ENCODE data around the gene CDH15. TPM values are rescaled to one million over a fixed set of nuclear protein-coding genes. Genes with fewer than 3 reads are reported as not detected.

CDH15 gene
- total and polyA plus RNA-seq, 2 of the 13 experiments (the other 11 are each of a cell fraction or from before 2014, with no cell fraction given), result 0.74 to 2.2 TPM

GRCh38 chr16:89191033-89191900 lies 19.7 kb downstream of the CDH15 start (continued):
- no peak for TF ChIP-seq POLR2AphosphoS2 (IDR thresholded peaks at IDR 0.05; ENCODE audit: low read depth, low read length)
- TF ChIP-seq ZKSCAN1 (IDR thresholded peaks at IDR 0.05; ENCODE audit: low read length), result 0 out of 2 replicates have a peak, but pooled peaks have one; percentile 40
- no peak for TF ChIP-seq ZNF260 (CRISPR knock-in tag; IDR thresholded peaks at IDR 0.05; ENCODE audit: borderline replicate concordance, low read depth)
- TF ChIP-seq DR1 (CRISPR knock-in tag; IDR thresholded peaks at IDR 0.05), result no peak
- no peak for TF ChIP-seq CBX1 (IDR thresholded peaks at IDR 0.05; ENCODE audit: low read depth)
- TF ChIP-seq YY1 (IDR thresholded peaks at IDR 0.05; ENCODE audit: insufficient read depth, insufficient replicate concordance, low read depth, low read length), result no peak
- no peak for TF ChIP-seq AFF4 (CRISPR knock-in tag; IDR thresholded peaks at IDR 0.05)
- TF ChIP-seq GPN1 (CRISPR knock-in tag; IDR thresholded peaks at IDR 0.05; ENCODE audit: borderline replicate concordance), result no peak
- no peak for TF ChIP-seq TBL1XR1 (IDR thresholded peaks at IDR 0.05; ENCODE audit: borderline replicate concordance, low read length, partially characterized antibody)
- no peak for TF ChIP-seq NONO (IDR thresholded peaks at IDR 0.05)
- TF ChIP-seq NONO (CRISPR knock-in tag; conservative IDR thresholded peaks at IDR 0.05), result peak; percentile 79
- no peak for TF ChIP-seq SOX6 (IDR thresholded peaks at IDR 0.05)
- peak; percentile 38; the same call in 1 of the 2 replicates for TF ChIP-seq SOX6 (CRISPR knock-in tag; IDR thresholded peaks at IDR 0.05)
- TF ChIP-seq PBX3 (CRISPR knock-in tag; IDR thresholded peaks at IDR 0.05; ENCODE audit: borderline replicate concordance), result no peak
- TF ChIP-seq TIGD3 (CRISPR knock-in tag; IDR thresholded peaks at IDR 0.05; ENCODE audit: borderline replicate concordance), result no peak
- TF ChIP-seq HOXA7 (CRISPR knock-in tag; IDR thresholded peaks at IDR 0.05), result 0 out of 2 replicates have a peak, but pooled peaks have one; percentile 76
- no peak for TF ChIP-seq ARNT (IDR thresholded peaks at IDR 0.05)
- no peak for TF ChIP-seq EED (CRISPR knock-in tag; IDR thresholded peaks at IDR 0.05)
- TF ChIP-seq NKX3-1 (CRISPR knock-in tag; IDR thresholded peaks at IDR 0.05), result no peak
- TF ChIP-seq MEIS2 (CRISPR knock-in tag; IDR thresholded peaks at IDR 0.05), result peak; percentile 36; the same call in 1 of the 2 replicates
- no peak for TF ChIP-seq ZNF326 (CRISPR knock-in tag; IDR thresholded peaks at IDR 0.05; ENCODE audit: borderline replicate concordance)
- no peak for TF ChIP-seq ZBTB14 (CRISPR knock-in tag; IDR thresholded peaks at IDR 0.05)
- TF ChIP-seq ARID2 (CRISPR knock-in tag; IDR thresholded peaks at IDR 0.05; ENCODE audit: borderline replicate concordance), result 0 out of 2 replicates have a peak, but pooled peaks have one; percentile 38
